Right lobe of liver (tissue), 6 donors: Measurements from ENCODE around the gene RETREG1. TPM values are rescaled to one million over a fixed set of nuclear protein-coding genes. Genes with fewer than 3 reads are reported as not detected.
A peak's percentile ranks its signal among the peaks of the same experiment; 100 is the strongest.

Experiments
- ATAC-seq, 4 donors: fragments of 200-7000 bp; cut with Tn5 transposase; one replicate each; pipeline ENCODE4 v1.9.1; 2020; ENCODE audit warnings: mild to moderate bottlenecking in 4 of 4, moderate library complexity in 4 of 4
- DNase-seq, 3 donors: peaks; one replicate each; pipeline ENCODE4 v3.0.0-alpha.2; 2020
- H3K27ac ChIP-seq, 3 donors: fragments of 200-600 bp; one replicate each; pipeline ENCODE4 v1.8.0; 2022
- H3K27me3 ChIP-seq, 2 donors: fragments of 200-600 bp; one replicate each; pipeline ENCODE4 v1.8.0; 2022
- H3K36me3 ChIP-seq, 4 donors: fragments of 200-600 bp; sonication (generic) in 1 of 4; one replicate each; pipeline versions ENCODE4 v1.5.1 to v1.8.0; 2017 to 2022; ENCODE audit warnings: control low read depth in 1 of 4
- H3K4me1 ChIP-seq, 4 donors: fragments of 200-600 bp; sonication (generic) in 1 of 4; one replicate each; pipeline versions ENCODE4 v1.5.1 to v1.8.0; 2017 to 2022; ENCODE audit warnings: control low read depth in 1 of 4
- H3K4me3 ChIP-seq, 3 donors: fragments of 200-600 bp; one replicate each; pipeline ENCODE4 v1.8.0; 2022
- H3K9me3 ChIP-seq, 4 donors: fragments of 200-600 bp; sonication (generic) in 1 of 4; one replicate each; pipeline versions ENCODE4 v1.5.1 to v1.8.0; 2017 to 2022; ENCODE audit warnings: control low read depth in 1 of 4
- POLR2A ChIP-seq: fragments of 450-650 bp; IDR thresholded peaks from one replicate; pipeline ENCODE4 v1.6.1; 2017; ENCODE audit warnings: antibody characterized with exemption, mild to moderate bottlenecking
- WGBS: methylation state at CpG from one replicate; pipeline ENCODE4 v1.1.6; 2018; ENCODE audit warnings: low coverage, low lambda C conversion rate; ENCODE audit not compliant: insufficient coverage; ENCODE audit errors: missing lambda C conversion rate; 5-methylcytosine and 5-hydroxymethylcytosine counted together
- intact Hi-C, 2 donors: fragments of 100-400 bp; cut with DNase I; formaldehyde crosslinking; loops; one replicate each; pipeline versions ENCODE4 v1.11.2 to v1.14.1; 2022
- total RNA-seq, 6 experiments: library from RNA; depleted of rRNA in 2 of 6; stranded (reverse); fragments of >200 nt in 2 of 6; fragmentation: NEBNext Ultra II Directional in 3 of 6; extraction: Animal tissue kit (Norgen Biotek cat#: 25700) in 3 of 6; gene quantifications; one replicate each; pipeline versions ENCODE4 v1.1.0 to v1.2.4, GENCODE V29; 2016 to 2023
- TF ChIP-seq, protein P1 (sequence below), 4 donors: fragments of 200-600 bp in 3 of 4; fragments of 450-650 bp in 1 of 4; IDR thresholded peaks; one replicate each; pipeline versions ENCODE4 v1.5.1 to v1.8.0; 2016 to 2022; ENCODE audit warnings: antibody characterized with exemption in 4 of 4, mild to moderate bottlenecking in 2 of 4
- donor health status: DM: no; HTN: yes; CAD: no.
- donor health status: DM: no; HTN: no; CAD: no.
- donor health status: DM: no; HTN: no; CAD: no.
- donor health status: DM: no; HTN: yes; CAD: no.
- donor health status: DM: no; HTN: yes; CAD: no.

The RETREG1 gene
- total RNA-seq, 6 experiments from 2014 or later, result 17.2 to 70.8 (median 30.2) TPM

- ATAC-seq, result peak; percentile 84 to 94 (median 90)
- TF ChIP-seq, protein P1, sequence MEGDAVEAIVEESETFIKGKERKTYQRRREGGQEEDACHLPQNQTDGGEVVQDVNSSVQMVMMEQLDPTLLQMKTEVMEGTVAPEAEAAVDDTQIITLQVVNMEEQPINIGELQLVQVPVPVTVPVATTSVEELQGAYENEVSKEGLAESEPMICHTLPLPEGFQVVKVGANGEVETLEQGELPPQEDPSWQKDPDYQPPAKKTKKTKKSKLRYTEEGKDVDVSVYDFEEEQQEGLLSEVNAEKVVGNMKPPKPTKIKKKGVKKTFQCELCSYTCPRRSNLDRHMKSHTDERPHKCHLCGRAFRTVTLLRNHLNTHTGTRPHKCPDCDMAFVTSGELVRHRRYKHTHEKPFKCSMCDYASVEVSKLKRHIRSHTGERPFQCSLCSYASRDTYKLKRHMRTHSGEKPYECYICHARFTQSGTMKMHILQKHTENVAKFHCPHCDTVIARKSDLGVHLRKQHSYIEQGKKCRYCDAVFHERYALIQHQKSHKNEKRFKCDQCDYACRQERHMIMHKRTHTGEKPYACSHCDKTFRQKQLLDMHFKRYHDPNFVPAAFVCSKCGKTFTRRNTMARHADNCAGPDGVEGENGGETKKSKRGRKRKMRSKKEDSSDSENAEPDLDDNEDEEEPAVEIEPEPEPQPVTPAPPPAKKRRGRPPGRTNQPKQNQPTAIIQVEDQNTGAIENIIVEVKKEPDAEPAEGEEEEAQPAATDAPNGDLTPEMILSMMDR (IDR thresholded peaks at IDR 0.05), result no peak
- peak; percentile 89 for TF ChIP-seq POLR2A
- H3K4me1 ChIP-seq, result peaks cover 0 to 28% (median 8%) of the 10 kb centered on the region in 4 donors
- no peaks in the 10 kb centered on the region for H3K27me3 ChIP-seq
- intact Hi-C loops, result no loop called here
- H3K36me3 ChIP-seq, result no peaks in the 10 kb centered on the region
- peak overlapping the region; percentile 83 to 99 (median 94) for H3K27ac ChIP-seq
- DNase-seq, result peak; percentile 77 to 92 (median 91)
- WGBS, result 27% methylated on average over 15 of the region's 15 CpGs
- H3K9me3 ChIP-seq, result no peaks in the 10 kb centered on the region
- H3K4me3 ChIP-seq, result peak overlapping the region; percentile 24 to 56 (median 44)
Observed at GRCh38 chr5:16508730-16509531, 107.9 kb downstream of the RETREG1 start.

GRCh38 chr5:16507716-16508115 lies 109.1 kb downstream of the RETREG1 start:
- H3K9me3 ChIP-seq, result no peaks in the 10 kb centered on the region
- no peak for DNase-seq
- peak overlapping the region; percentile 24 to 56 (median 44) for H3K4me3 ChIP-seq
- H3K27ac ChIP-seq, result peak overlapping the region; percentile 83 to 99 (median 94)
- no peaks in the 10 kb centered on the region for H3K27me3 ChIP-seq
- no peak for TF ChIP-seq POLR2A
- ATAC-seq, result peak in 1 of 4 donors; percentile 3
- H3K4me1 ChIP-seq, result peaks cover 0 to 28% (median 8%) of the 10 kb centered on the region in 4 donors
- no peaks in the 10 kb centered on the region for H3K36me3 ChIP-seq
- intact Hi-C loops, result no loop called here

GRCh38 chr5:16505904-16506303 lies 110.9 kb downstream of the RETREG1 start:
- H3K4me3 ChIP-seq, result peak overlapping the region in 2 of 3 donors; percentile 24 to 56
- peak overlapping the region in 2 of 3 donors; percentile 94 to 99 for H3K27ac ChIP-seq

GRCh38 chr5:16505140-16505891 lies 111.5 kb downstream of the RETREG1 start:
- TF ChIP-seq POLR2A, result no peak
- TF ChIP-seq, protein P1 (IDR thresholded peaks at IDR 0.05), result no peak
- peaks cover 0 to 28% (median 8%) of the 10 kb centered on the region in 4 donors for H3K4me1 ChIP-seq
- H3K27me3 ChIP-seq, result no peaks in the 10 kb centered on the region
- ATAC-seq (no peak), DNase-seq (no peak)
- intact Hi-C loops, result no loop called here
- peak overlapping the region in 2 of 3 donors; percentile 94 to 99 for H3K27ac ChIP-seq
- H3K9me3 ChIP-seq, result no peaks in the 10 kb centered on the region
- H3K36me3 ChIP-seq, result no peaks in the 10 kb centered on the region
- H3K4me3 ChIP-seq, result peak overlapping the region in 1 of 3 donors; percentile 2
- WGBS, result 93% methylated on average over 9 of the region's 17 CpGs

More at GRCh38 chr5:16505904-16506303, 110.9 kb downstream of the RETREG1 start:
- Histone ChIP-seq H3K27me3 (no peaks in the 10 kb centered on the region), H3K4me1 (peaks cover 0 to 28% (median 8%) of the 10 kb centered on the region in 4 donors), H3K9me3 (no peaks in the 10 kb centered on the region), H3K36me3 (no peaks in the 10 kb centered on the region)
- TF ChIP-seq POLR2A, result no peak
- TF ChIP-seq, protein P1 (IDR thresholded peaks at IDR 0.05), result no peak
- WGBS, result 68% methylated on average over 3 of the region's 6 CpGs
- no peak for ATAC-seq
- intact Hi-C loops, result no loop called here
- no peak for DNase-seq

DNA sequence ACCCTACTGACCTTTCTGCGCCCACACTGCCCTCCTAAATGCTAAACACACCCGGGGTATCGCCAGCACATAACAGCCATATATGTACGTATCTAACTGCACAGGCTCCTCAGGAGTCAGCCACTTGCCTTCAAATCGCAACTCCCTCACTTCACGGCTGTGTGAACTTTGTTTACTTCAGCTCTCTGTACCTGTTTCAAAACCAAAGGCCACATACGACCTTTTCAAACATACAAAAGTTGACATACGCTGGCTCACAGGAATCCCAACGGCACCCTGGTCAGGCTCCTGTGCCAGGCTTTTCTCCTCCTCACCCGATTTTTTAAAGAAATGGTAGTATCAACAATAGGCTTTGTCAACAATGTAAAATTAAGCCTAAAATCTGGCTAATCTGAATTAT lies 112.2 kb downstream of the RETREG1 start:
- intact Hi-C loops, result no loop called here
- Histone ChIP-seq H3K27ac (peak overlapping the region in 2 of 3 donors; percentile 94 to 99), H3K36me3 (no peaks in the 10 kb centered on the region), H3K9me3 (no peaks in the 10 kb centered on the region), H3K4me1 (peaks cover 0 to 24% (median 6%) of the 10 kb centered on the region in 4 donors), H3K4me3 (peak overlapping the region in 1 of 3 donors; percentile 2), H3K27me3 (no peaks in the 10 kb centered on the region)
- WGBS, result 44% methylated on average over 10 of the region's 10 CpGs
- ATAC-seq (peak; percentile 35 to 70 (median 57)), DNase-seq (no peak)
- TF ChIP-seq, protein P1 (IDR thresholded peaks at IDR 0.05), result no peak
- no peak for TF ChIP-seq POLR2A
